ENCODE results near the gene SLC9A8.
A peak's percentile ranks its signal among the peaks of the same experiment; 100 is the strongest.

Gene SLC9A8

GRCh38 chr20:49880177-49880576 is 67.5 kb downstream of the SLC9A8 start:
- no peak for DNase-seq (ENCODE audit: low spot score)

- no peak for DNase-seq (ENCODE audit: low spot score)
Measured at GRCh38 chr20:49880724-49881445, 68.3 kb downstream of the SLC9A8 start.

- no peak for DNase-seq (ENCODE audit: low spot score)
Measured at GRCh38 chr20:49882171-49882970, 69.7 kb downstream of the SLC9A8 start.

- DNase-seq (ENCODE audit: low spot score) = no peak
Measured at GRCh38 chr20:49883246-49883802, 70.7 kb downstream of the SLC9A8 start.

GRCh38 chr20:49885558-49886332 is 73.1 kb downstream of the SLC9A8 start:
- no peak for DNase-seq (ENCODE audit: low spot score)

- DNase-seq (ENCODE audit: low spot score) = no peak
Measured at GRCh38 chr20:49886571-49887213, 74.1 kb downstream of the SLC9A8 start.

GRCh38 chr20:49887251-49888211 is 74.9 kb downstream of the SLC9A8 start:
- peak; percentile 91 for DNase-seq (ENCODE audit: low spot score)

GRCh38 chr20:49888212-49889000 is 75.8 kb downstream of the SLC9A8 start:
- DNase-seq (ENCODE audit: low spot score) = peak; percentile 89

GRCh38 chr20:49889001-49889934 is 76.6 kb downstream of the SLC9A8 start:
- no peak for DNase-seq (ENCODE audit: low spot score)

GRCh38 chr20:49889935-49890333 is 77.3 kb downstream of the SLC9A8 start:
- no peak for DNase-seq (ENCODE audit: low spot score)

- DNase-seq (ENCODE audit: low spot score) = no peak
Measured at GRCh38 chr20:49890471-49891361, 78.1 kb downstream of the SLC9A8 start.

- DNase-seq (ENCODE audit: low spot score) = no peak
Measured at GRCh38 chr20:49891476-49892110, 79.0 kb downstream of the SLC9A8 start.

- DNase-seq (ENCODE audit: low spot score) = no peak
Measured at GRCh38 chr20:49892260-49892659, 79.6 kb downstream of the SLC9A8 start.

- DNase-seq (ENCODE audit: low spot score) = no peak
Measured at GRCh38 chr20:49892817-49893216, 80.2 kb downstream of the SLC9A8 start.

- no peak for DNase-seq (ENCODE audit: low spot score)
Measured at GRCh38 chr20:49893242-49894072, 80.8 kb downstream of the SLC9A8 start.

GRCh38 chr20:49894073-49894470 is 81.4 kb downstream of the SLC9A8 start:
- no peak for DNase-seq (ENCODE audit: low spot score)
